Activated T-cell treated with anti-CD3 and anti-CD28 coated beads, Interleukin-2, amount 50 U/mL, for 24 hours (primary cell): ENCODE measurements around the gene TXNDC17.

Experiments
- DNase-seq: peaks from one replicate; pipeline ENCODE4 v3.0.0-alpha.2; 2020
- H3K27ac Mint-ChIP-seq: 2 replicates; pipeline ENCODE4 v1.8.0; 2020; ENCODE audit warnings: mild to moderate bottlenecking, mixed read lengths
- H3K27me3 Mint-ChIP-seq: 2 replicates; pipeline ENCODE4 v1.8.0; 2020; ENCODE audit warnings: mixed read lengths
- H3K36me3 Mint-ChIP-seq: 2 replicates; pipeline ENCODE4 v1.8.0; 2020; ENCODE audit warnings: low read depth, mixed read lengths
- H3K4me1 Mint-ChIP-seq: 2 replicates; pipeline ENCODE4 v1.8.0; 2020; ENCODE audit warnings: low read depth, mixed read lengths
- H3K4me3 Mint-ChIP-seq: 2 replicates; pipeline ENCODE4 v1.8.0; 2020; ENCODE audit warnings: mild to moderate bottlenecking, moderate library complexity, mixed read lengths
- H3K9me3 Mint-ChIP-seq: 2 replicates; pipeline ENCODE4 v1.8.0; 2020; ENCODE audit warnings: mixed read lengths

Gene TXNDC17

DNA sequence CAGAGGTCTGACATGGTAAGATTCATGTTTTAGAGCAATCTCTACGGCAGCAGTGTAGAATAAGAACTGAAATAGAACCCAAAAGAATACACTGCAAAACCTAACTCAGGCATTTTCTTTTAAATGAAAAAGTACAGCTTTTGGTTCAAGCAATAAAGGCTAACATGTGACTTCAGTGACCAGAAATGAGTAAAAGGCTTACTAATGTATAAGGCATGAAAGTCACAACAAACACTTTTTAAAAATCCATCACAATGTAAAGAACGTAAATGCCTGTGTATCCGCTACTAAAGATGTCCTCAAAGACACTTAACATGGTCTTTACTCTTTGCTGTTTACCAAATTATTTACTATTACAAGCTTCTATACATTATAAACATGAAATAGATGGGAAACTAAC lies 16.9 kb upstream of the TXNDC17 start:
- H3K9me3 Mint-ChIP-seq: no peaks in the 10 kb centered on the region
- no peaks in the 10 kb centered on the region for H3K27me3 Mint-ChIP-seq
- DNase-seq: no peak
- peaks cover 96% of the 10 kb centered on the region for H3K36me3 Mint-ChIP-seq
- H3K27ac Mint-ChIP-seq: no peak overlapping the region
- H3K4me3 Mint-ChIP-seq: no peak overlapping the region
- H3K4me1 Mint-ChIP-seq: no peaks in the 10 kb centered on the region

DNA sequence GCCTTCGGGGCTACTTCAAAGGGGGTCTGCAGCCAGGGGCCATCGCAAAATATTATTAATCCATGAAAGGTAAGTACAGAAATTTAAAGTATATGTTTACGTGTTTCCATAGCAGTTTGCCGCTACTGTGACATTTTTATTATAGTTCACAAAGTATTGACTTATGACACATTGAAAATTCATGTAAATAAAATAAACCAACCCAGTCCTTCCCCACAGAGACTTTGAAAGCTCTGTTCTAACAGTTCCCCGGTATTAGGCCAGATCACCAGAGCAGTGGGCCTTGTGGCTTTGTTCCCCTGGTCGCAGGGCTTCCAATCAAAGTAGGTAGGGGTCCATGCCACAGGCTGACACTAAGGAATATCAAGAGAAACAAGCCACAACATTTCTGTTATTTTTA lies 14.2 kb upstream of the TXNDC17 start:
- H3K36me3 Mint-ChIP-seq: peaks cover 96% of the 10 kb centered on the region

GRCh38 chr17:6627019-6627418 lies 13.8 kb upstream of the TXNDC17 start:
- peaks cover 95% of the 10 kb centered on the region for H3K36me3 Mint-ChIP-seq

More for the DNA sequence above, 14.2 kb upstream of the TXNDC17 start:
- DNase-seq: no peak
- Mint-ChIP-seq H3K9me3 (no peaks in the 10 kb centered on the region), H3K4me3 (no peak overlapping the region), H3K4me1 (peaks cover 2% of the 10 kb centered on the region), H3K27ac (no peak overlapping the region), H3K27me3 (no peaks in the 10 kb centered on the region)

GRCh38 chr17:6630390-6630789 lies 10.5 kb upstream of the TXNDC17 start:
- no peak overlapping the region for H3K4me3 Mint-ChIP-seq
- H3K4me1 Mint-ChIP-seq: peaks cover 4% of the 10 kb centered on the region
- H3K36me3 Mint-ChIP-seq: peaks cover 93% of the 10 kb centered on the region
- no peaks in the 10 kb centered on the region for H3K9me3 Mint-ChIP-seq
- H3K27ac Mint-ChIP-seq: no peak overlapping the region
- H3K27me3 Mint-ChIP-seq: no peaks in the 10 kb centered on the region
- no peak for DNase-seq

More at GRCh38 chr17:6627019-6627418, 13.8 kb upstream of the TXNDC17 start:
- Mint-ChIP-seq H3K27me3 (no peaks in the 10 kb centered on the region), H3K4me3 (no peak overlapping the region), H3K9me3 (no peaks in the 10 kb centered on the region), H3K27ac (no peak overlapping the region), H3K4me1 (peaks cover 2% of the 10 kb centered on the region)
- no peak for DNase-seq

DNA sequence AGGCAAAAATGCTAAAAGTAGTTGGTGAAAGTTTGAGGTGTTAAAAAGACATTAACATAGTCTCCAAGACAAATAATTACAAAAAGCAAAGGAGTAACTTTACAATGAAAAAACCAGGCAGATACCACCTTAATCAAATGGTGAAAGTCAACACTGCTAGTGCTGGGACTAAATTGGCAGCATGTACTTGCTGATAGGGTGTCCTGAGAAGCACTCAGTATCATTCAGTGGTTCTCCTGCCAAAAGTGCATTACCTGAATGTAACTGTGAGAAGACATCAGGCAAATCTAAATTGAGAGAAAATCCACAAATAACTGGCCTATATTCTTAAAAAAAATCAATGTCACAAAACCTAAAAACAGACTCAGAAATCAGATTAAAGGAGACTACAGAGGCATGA lies 8.3 kb upstream of the TXNDC17 start:
- no peak overlapping the region for H3K27ac Mint-ChIP-seq
- peaks cover 74% of the 10 kb centered on the region for H3K36me3 Mint-ChIP-seq
- no peaks in the 10 kb centered on the region for H3K9me3 Mint-ChIP-seq
- H3K27me3 Mint-ChIP-seq: no peaks in the 10 kb centered on the region
- peaks cover 8% of the 10 kb centered on the region for H3K4me1 Mint-ChIP-seq
- H3K4me3 Mint-ChIP-seq: no peak overlapping the region
- no peak for DNase-seq

DNA sequence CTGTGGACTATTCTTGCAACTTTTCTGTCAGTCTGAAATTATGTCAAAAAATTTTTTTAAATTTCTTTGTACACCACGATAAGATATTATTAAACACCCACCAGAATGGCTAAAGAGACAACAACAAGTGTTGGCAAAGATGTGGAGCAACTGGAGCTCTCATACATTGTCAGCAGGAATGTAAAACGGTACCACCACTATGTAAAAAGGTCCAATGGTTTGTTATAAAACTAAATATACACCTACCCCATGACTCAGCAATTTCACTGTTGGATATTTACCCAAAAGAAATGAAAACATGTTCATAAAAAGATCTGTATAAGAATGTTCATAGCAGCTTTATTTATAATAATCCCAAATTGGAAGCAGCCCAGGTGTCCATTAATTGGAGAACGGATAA lies 7.6 kb upstream of the TXNDC17 start:
- no peaks in the 10 kb centered on the region for H3K9me3 Mint-ChIP-seq
- H3K27ac Mint-ChIP-seq: no peak overlapping the region
- DNase-seq: no peak
- peaks cover 15% of the 10 kb centered on the region for H3K4me1 Mint-ChIP-seq
- H3K27me3 Mint-ChIP-seq: no peaks in the 10 kb centered on the region
- H3K36me3 Mint-ChIP-seq: peaks cover 67% of the 10 kb centered on the region
- no peak overlapping the region for H3K4me3 Mint-ChIP-seq

DNA sequence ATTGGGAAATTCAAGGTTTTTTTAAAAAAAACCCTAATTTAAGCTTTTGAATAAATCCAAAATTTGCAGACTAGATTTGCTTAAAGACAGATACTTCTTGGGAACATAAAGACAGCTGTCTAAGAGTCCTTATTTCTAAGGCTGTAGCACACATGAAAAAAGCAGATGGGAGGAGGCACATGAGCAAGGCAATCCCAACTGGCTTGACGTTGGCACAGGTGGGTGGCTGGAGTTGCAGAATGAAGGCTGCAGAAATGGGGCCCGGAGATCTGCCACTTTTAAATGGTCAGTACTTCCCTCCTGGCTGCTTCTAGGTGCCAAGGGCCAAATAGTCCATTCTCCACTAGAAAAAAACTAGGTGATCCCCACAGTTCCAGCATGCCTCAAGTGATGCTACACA lies 4.8 kb upstream of the TXNDC17 start:
- Mint-ChIP-seq H3K4me1 (peaks cover 26% of the 10 kb centered on the region), H3K27me3 (no peaks in the 10 kb centered on the region)

DNA sequence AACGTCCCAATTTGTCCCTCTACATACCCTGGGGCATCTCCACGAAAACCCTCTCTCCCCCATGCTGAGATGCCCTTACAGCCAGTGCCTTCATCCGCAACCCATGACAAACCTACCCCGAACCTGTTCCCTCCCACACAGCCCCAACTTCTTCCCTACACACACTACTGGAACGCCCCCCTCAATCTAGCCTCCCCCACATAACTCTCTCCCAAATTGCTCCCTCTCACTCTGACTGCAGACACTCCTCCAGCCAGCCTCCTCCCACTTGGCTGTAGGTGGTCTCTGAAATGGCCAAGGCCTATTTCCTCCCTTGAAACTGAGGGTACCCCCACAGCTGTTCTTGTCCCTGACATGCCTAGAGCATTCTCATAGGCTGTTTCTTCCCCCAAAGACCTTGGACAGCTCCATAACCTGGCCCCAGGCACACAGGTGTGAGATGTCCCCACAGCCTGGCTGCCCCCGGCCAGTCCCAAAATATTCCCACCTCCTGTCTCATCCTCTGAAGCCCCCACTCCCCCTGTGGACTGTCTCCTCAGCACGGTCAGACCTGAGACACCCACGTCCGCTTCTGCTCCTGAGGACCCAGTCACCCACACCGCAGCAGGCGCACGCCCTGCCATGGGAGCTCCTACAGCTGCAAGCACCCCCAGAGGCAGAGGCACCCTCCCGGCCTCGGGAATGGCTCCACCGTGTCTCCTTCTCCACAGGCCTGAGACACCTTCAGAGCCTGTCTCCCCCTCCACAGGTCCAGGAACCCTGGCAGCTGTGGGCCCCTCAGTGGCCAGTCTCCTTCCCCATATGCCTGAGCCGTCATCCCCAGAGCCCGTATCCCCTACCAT lies 4.0 kb upstream of the TXNDC17 start:
- Mint-ChIP-seq H3K4me3 (no peak overlapping the region), H3K36me3 (peaks cover 56% of the 10 kb centered on the region), H3K9me3 (no peaks in the 10 kb centered on the region), H3K4me1 (peaks cover 31% of the 10 kb centered on the region), H3K27ac (no peak overlapping the region), H3K27me3 (no peaks in the 10 kb centered on the region)
- DNase-seq: no peak

More for the DNA sequence above, 4.8 kb upstream of the TXNDC17 start:
- DNase-seq: no peak
- peaks cover 54% of the 10 kb centered on the region for H3K36me3 Mint-ChIP-seq
- H3K4me3 Mint-ChIP-seq: no peak overlapping the region
- H3K9me3 Mint-ChIP-seq: no peaks in the 10 kb centered on the region
- no peak overlapping the region for H3K27ac Mint-ChIP-seq

DNA sequence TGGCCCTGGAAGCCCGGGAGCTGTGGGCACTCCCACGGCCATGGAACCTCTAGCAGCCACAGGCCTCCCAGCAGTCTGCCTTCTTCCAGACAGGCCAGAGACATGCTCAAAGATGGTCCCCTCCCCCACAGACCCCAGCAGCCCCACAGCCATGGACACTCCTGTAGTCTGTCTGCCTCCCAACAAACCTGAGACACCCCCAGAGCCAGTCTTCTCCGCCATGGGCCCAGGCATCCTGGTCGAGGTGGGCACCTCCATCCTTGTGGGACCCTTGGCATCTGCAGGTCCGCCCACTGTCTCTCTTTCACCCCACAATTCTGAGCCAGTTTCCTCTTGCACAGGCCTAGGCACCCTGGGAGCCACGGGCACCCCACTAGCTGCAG lies 3.4 kb upstream of the TXNDC17 start:
- DNase-seq: no peak
- Mint-ChIP-seq H3K4me3 (no peak overlapping the region), H3K36me3 (peaks cover 56% of the 10 kb centered on the region), H3K27me3 (no peaks in the 10 kb centered on the region), H3K9me3 (no peaks in the 10 kb centered on the region), H3K4me1 (peaks cover 37% of the 10 kb centered on the region), H3K27ac (peak overlapping the region; percentile 66)

GRCh38 chr17:6638046-6638908 lies 2.6 kb upstream of the TXNDC17 start:
- Mint-ChIP-seq H3K27ac (peak overlapping the region; percentile 66), H3K9me3 (no peaks in the 10 kb centered on the region), H3K4me3 (peak overlapping the region; percentile 89), H3K4me1 (peaks cover 45% of the 10 kb centered on the region), H3K27me3 (no peaks in the 10 kb centered on the region), H3K36me3 (peaks cover 56% of the 10 kb centered on the region)
- DNase-seq: no peak

DNA sequence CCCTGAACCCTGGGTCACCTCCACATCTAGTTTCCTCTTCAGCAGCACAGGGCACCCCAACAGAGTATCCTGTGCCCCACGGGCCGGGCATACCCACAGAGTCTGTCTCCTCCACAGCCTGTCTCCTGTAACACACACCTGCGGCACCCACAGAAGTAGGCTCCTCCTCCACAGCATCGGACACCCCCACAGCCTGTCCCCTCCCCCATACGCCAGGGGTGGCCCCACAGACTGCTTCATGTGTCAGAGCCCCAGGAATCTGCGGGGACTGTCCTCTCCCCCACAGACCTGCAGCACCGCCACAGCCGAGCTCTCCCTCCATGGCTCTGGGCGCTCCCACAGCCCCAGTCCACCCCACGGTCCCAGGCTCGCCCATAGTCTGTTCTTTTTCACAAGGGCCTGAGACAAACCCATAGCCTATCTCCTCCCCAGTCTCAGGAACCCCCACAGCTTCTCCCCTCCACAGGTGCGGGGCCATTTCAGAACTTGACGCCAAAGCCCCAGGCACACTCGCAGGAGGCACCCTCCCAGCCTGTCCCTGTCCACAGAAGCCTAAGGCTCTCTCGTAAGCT lies 1.8 kb upstream of the TXNDC17 start:
- Mint-ChIP-seq H3K27me3 (no peaks in the 10 kb centered on the region), H3K4me3 (peak overlapping the region; percentile 89), H3K36me3 (peaks cover 56% of the 10 kb centered on the region), H3K27ac (peak overlapping the region; percentile 100), H3K9me3 (no peaks in the 10 kb centered on the region), H3K4me1 (peaks cover 51% of the 10 kb centered on the region)
- DNase-seq: no peak

GRCh38 chr17:6639586-6640535 lies 999 bp upstream of the TXNDC17 start:
- peak; percentile 47 for DNase-seq
- H3K36me3 Mint-ChIP-seq: peaks cover 57% of the 10 kb centered on the region

GRCh38 chr17:6641247-6641863 lies 495 bp downstream of the TXNDC17 start:
- peaks cover 70% of the 10 kb centered on the region for H3K4me1 Mint-ChIP-seq
- DNase-seq: peak; percentile 44
- H3K27me3 Mint-ChIP-seq: no peaks in the 10 kb centered on the region

More at GRCh38 chr17:6639586-6640535, 999 bp upstream of the TXNDC17 start:
- Mint-ChIP-seq H3K27ac (peak overlapping the region; percentile 100), H3K4me1 (peaks cover 59% of the 10 kb centered on the region), H3K9me3 (no peaks in the 10 kb centered on the region), H3K4me3 (peak overlapping the region; percentile 89), H3K27me3 (no peaks in the 10 kb centered on the region)

More at GRCh38 chr17:6641247-6641863, 495 bp downstream of the TXNDC17 start:
- H3K27ac Mint-ChIP-seq: peak overlapping the region; percentile 100
- peak overlapping the region; percentile 89 for H3K4me3 Mint-ChIP-seq
- H3K9me3 Mint-ChIP-seq: no peaks in the 10 kb centered on the region
- peaks cover 62% of the 10 kb centered on the region for H3K36me3 Mint-ChIP-seq
